H4 (cell line): Measurements from ENCODE around the gene FGFR3. TPM values are rescaled to one million over a fixed set of nuclear protein-coding genes. Genes with fewer than 3 reads are reported as not detected.

Experiments used
- DNase-seq: peaks from one replicate; pipeline ENCODE4 v3.0.0-alpha.2; 2015; ENCODE audit warnings: low spot score
- total RNA-seq: library from RNA; depleted of rRNA; stranded (reverse); fragments of >200 nt; shearing (Covaris generic); gene quantifications from 2 replicates; pipeline ENCODE4 v1.2.3, GENCODE V29; 2014

The FGFR3 gene
- total RNA-seq, 1 experiment from 2014 or later, result 1.7 TPM

DNA sequence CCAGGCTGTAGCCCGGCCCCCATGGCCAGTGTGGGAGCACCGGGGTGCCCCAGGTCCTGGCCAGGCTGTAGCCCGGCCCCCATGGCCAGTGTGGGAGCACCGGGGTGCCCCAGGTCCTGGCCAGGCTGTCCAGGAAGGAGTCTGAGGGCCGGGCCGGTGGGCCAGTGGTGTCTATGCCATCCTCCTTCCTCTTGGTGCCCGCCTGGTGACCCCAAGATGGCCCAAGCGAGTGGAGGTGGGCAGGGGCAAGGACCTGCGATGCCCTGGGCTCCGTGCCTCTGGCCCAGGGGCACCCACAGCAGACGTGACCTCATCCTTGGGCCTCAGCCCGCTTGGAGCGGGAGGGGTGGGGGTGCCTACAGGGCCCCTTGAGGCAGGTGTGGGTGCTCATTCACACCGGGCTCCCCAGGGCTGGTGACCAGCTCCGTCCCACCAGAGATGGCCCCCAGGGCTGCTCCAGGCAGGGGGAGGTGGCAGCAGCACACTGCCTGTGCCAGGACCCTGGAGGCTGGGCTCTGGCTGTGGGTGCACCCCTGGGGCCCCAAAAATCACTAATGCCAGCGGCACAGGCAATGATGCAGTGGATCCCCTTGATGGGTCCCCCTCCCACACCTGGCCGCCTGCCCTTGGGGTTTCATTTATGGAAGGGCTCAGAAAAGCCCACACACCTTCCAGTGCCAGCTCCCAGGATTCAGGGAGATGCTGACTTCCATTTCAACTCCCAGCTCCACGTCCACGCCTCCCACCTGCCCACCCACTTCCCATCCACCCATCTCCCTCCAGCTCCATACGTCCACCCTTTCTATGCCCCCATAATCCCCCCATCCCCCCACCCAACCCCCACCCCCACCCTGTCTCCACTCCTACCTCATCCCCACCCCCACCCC, 36.0 kb upstream of the FGFR3 start:
- DNase-seq, result no peak

DNA sequence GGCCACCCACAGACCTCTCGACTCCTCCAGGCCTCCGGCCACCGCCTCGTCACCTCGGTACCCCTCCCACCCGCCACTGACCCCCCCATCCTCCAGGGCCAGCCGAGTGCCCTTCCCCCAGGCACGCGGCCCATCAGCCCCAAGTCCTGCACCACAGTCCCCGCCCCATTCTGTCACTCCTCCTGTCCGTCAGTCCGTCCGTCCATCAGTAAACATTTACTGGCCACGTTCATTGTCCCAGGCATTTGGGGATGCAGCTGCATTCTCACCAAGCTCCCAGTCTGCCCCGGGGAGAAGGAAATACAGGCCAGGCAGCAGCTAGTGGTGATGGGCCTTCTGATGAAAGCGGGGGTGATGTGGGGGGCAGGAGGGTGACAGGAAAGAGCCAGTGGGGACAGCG, 35.3 kb upstream of the FGFR3 start:
- no peak for DNase-seq

DNA sequence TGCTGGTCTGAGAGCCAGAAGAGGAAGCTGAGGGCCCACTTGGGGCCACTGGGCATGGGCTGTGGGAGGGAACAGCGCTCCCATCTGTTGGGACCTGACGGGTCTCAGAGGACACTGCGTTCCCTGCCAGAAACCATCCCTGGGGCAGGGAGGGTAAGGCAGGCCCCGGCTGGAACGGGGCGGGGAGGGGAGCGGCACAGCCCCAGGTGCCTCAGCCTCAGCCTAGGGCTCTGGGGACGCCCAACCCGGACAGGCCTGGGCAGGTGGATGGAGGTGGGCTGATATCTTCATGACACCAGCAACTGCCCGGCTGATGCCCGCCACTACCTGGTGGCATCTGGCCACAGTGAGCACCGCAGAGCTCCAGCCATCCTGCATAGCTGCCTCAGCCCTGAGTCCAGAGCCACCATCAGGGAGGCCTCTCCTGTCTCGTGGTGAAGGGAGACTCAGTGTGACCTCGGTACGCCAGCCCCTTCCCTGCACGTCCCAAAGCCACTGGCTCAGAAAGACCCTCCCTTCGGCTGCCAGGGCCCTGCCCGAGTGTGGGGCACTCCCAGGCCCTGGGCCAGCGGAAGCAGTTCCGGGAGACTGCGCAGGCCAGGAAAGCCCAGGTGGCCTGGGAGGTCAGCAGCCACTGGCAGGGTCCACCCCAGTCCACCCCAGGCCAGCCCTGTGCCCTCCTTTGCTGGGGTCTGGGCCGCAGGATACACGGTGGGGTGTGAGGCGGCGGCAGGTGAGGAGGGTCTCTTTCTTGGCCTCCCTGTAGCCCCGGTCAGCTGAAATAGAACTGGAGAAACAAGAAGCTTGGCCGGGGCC, 34.6 kb upstream of the FGFR3 start:
- no peak for DNase-seq

DNA sequence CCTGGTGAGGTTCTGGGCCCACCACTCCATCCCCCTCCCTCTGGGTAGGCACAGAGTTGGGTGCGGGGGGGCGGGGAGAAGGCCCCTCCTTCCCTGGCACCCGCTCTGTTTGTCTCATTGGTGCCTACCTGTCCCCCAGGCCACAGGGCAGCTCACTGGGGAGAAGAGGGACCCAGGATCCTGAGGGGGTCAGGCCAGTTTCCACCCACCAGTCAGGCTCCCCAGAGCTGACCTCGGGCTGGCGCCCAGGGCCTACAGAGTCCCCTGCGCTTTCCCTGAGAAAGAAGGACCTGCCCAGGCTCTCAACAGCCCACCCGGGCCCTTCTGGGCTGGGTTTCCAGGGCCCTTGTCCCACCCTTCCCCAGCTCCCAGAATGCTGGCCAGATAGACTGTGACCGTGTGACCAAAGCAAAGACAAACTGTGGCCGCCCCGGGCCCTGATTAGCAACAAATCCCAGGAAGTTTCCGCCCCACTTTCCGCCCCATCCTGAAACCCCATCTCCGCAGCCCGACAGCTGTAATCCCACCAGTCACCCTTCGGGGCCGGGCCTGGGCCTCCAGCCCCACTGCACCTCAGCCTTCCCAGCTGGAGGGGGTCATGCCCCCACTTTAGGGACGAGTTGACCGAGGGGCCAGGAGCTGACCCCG, 33.8 kb upstream of the FGFR3 start:
- no peak for DNase-seq

DNA sequence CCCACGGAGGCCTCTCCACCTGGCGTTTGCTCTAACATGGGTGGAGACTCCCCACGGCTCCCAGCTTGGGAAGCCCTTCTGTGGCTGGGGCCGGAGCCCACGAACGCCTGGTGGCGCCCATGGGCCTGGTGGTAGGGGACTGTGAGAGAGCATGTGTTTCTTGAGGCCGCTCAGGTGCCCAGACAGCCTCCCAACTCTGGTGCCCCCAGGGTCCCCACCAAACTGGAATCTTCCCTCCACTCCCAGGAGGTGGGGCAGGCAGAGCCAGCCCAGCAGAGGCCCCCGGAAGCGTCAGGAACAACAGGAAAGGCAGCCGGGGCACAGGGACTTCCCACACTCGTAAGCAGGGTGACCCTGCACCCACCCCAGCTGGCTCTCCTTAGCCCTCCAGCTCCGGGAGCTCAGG, 33.3 kb upstream of the FGFR3 start:
- no peak for DNase-seq

- DNase-seq, result no peak
These were observed 32.5 kb upstream of the FGFR3 start for GRCh38 chr4:1760521-1761071.

DNA sequence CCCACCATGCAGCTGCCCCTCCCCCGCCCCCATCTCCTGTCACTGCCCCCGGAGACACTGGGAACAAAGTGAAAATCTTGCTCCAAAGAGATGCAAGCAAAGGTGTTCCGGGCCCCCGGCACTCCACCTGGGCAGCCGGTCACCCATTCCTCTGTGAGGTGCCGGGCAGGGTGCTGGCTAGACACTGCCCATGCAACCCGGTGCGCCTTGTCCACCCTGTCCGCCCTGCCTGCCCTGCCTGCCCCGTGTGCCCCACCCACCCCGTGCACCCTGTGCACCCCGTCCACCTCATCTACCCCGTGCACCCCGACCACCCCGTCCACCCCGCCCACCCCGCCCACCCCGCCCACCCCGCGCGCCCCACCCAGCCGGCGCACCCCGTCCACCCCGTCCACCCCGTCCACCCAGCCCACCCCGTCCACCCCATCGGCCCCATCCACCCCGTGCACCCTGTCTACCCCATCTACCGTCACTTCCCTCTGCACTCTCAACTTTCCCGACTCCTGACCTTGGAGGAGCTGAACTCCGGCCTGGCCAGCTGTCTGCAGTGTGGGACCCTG, 31.9 kb upstream of the FGFR3 start:
- no peak for DNase-seq

- no peak for DNase-seq
These were observed 30.7 kb upstream of the FGFR3 start for GRCh38 chr4:1762264-1763010.

DNA sequence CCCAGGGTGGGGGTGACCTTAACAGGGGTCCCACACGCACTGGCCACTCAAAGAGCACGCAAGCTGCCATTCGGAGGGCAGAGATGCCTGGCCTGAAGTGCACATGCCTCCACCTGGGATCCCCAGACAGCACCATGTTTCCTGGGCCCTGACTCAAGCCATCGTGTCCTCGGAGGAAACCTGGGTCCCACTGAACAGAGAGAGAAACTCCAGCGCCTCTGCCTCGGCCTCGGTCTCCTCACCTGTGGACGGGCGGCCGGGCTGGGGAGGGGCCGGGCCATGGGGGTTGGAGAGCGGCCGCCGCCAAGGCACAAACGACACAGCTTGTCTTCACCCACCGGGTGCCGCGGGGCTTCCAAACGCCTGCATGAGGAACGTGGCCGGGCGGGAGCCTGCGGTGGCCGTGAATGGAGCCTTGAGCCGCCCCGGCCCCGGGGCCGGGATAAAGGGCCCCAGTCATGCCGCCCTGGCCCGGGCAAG, 30.0 kb upstream of the FGFR3 start:
- DNase-seq, result no peak

- DNase-seq, result peak; percentile 46
These were observed 29.5 kb upstream of the FGFR3 start for GRCh38 chr4:1763550-1764080.

DNA sequence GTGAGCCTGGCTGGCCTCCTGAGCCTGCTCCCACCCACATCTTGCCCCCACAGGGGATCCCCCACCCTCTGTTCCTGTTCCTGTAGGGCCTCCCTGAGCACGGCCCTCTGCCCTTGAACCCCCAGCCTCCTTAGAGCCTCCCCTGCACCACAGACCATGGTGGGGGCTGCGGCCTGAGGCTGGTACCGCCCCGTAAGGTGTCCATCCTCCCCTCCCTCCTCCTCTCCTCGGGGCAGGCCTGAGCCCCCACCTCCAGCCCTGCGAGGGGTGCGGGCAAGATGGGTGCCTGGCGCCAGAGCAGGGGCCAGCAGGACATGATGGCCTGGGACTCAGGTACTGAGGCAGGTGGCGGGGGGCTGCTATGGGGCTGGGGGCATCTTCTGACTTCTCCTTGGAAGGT, 28.4 kb upstream of the FGFR3 start:
- DNase-seq, result no peak

GRCh38 chr4:1765409-1766072, 27.6 kb upstream of the FGFR3 start:
- no peak for DNase-seq

- no peak for DNase-seq
These were observed 26.7 kb upstream of the FGFR3 start for GRCh38 chr4:1766106-1767060.

DNA sequence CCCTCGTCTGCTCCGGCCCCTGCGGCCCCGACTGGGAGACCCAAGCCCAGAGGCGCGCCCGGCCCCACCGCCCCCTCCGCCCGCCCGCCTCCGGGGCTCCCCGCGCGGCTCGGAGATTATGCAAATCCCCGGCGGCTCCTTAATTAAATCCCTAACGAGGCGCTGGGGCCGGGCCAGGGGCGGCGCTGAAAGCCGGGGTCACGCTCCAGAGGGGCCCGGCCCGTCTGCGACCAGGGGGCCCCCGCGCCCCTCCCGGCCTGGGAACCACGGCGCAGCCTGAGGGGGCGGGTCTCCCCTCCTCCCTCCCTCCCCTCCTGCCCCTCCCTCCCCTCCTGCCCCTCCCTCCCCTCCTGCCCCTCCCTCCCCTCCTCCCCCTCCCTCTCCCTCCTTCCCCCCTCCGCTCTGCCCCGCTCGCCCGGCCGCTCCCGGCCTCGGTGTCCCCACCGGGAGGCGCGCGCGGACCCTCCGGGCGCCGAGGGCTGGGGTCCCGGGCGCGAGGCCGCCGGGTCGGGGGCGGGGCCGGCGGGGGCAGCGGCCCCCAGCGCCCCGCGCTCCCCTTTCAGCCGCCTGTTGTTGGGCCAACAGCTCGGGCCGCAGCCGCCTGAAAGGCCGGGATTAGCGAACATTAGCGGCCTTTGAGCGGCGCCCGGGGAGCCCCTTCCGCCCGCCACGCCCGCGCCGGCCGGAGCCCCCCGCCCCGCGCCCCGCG, 25.9 kb upstream of the FGFR3 start:
- DNase-seq, result no peak

DNA sequence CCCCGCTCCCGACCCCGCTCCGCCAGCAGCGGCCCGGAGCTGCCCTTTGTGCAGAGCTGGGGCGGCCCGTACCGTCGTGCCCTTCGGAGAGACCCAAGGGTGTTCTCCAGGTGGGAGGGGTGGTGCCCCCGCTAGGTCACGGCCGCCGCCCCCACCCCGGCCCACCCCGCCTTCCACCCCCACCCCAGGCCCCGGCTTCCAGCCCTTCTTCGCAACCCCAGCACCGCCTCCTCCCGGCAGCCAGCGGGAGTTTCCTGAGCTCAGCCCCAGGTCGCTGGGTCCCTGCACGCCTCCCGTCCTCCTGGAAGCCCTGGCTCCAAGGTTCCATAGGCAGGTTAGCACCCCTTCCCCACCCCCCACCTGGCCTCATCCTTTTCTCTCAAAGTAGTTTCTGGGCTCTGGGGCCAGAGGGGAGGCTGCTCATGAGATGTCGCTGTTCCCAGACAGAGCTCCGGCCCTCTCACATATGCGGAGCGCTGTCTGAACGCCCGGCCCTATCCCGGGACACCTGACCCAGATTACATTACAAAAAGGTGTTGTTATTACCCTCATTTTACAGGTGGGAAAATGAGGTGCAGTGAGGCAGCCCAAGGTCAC, 25.2 kb upstream of the FGFR3 start:
- no peak for DNase-seq

DNA sequence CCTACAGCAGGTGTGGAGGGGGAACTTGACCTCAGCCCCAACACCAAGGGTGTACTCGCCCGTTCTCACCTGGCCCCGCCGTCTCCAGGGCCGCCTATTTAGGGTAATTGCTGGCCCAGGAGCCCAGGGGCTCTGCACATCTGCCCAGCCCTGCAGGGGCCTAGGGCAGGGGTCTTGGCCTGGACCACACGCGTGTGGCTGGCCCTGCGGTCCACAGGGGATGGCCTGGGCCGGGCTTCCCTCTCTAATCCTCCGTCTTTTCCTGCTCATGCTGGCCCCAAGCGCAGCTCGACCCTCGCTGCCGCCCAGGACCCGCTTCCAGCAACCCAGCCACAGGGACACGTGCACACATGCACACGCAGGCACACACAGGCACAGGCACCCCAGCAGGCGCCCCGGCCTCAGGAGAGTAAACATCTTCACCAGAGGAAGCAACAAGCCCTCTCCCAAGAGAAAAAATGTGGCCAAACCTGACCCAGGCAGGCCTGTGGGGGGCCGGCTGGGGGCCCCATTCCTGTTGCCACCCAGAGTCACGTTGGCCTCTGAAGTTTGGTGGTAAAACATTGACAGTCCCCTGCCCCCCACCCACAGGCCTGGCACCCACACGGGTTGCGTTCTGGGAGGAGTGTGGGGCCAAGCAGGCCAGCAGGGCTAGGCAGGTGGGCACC, 24.6 kb upstream of the FGFR3 start:
- DNase-seq, result no peak

GRCh38 chr4:1769692-1770091, 23.4 kb upstream of the FGFR3 start:
- no peak for DNase-seq
